Measurements from ENCODE around the gene TBL1XR1. TPM values are rescaled to one million over a fixed set of nuclear protein-coding genes. Genes with fewer than 3 reads are reported as not detected.
A peak's percentile ranks its signal among the peaks of the same experiment; 100 is the strongest.

The TBL1XR1 gene
- total RNA-seq, 1 experiment from 2014 or later, result 127 TPM

DNA sequence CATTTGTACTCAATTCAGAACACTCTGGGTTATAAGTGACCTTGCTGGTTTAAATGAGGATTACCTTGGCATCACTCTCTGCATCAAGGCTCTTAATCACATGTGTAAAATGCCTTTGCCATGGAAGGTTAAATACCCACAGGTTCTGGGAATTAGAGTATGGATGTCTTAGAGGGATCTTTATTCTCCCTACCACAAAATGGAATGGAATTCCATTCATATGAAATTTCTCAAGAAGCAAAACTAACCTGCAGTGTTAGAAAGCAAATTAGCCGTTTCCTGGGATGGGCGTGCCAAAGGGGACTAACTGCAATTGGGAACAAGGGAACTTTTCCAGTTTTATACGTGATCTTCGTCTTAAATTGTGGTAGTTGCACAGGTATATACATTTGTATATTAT, 39.8 kb downstream of the TBL1XR1 start:
- Mint-ChIP-seq H3K27ac (ENCODE audit: unreplicated experiment) (no peak overlapping the region), H3K4me1 (ENCODE audit: low read depth, unreplicated experiment) (peaks cover 12% of the 10 kb centered on the region), H3K36me3 (ENCODE audit: insufficient read depth, unreplicated experiment) (peaks cover 5% of the 10 kb centered on the region), H3K27me3 (ENCODE audit: insufficient read depth, unreplicated experiment) (no peaks in the 10 kb centered on the region), H3K9me3 (ENCODE audit: unreplicated experiment) (no peaks in the 10 kb centered on the region), H3K4me3 (ENCODE audit: unreplicated experiment) (no peak overlapping the region)
- H3K4me1 ChIP-seq, result 0 out of 2 replicates have a peak, but pooled peaks cover 2% of the 10 kb centered on the region
- ChIA-PET CTCF (no interaction called here), POLR2A (no interaction called here)
- no peaks in the 10 kb centered on the region for H3K9me3 ChIP-seq
- BruUV-seq (replicated peaks), result no TSS peak
- H3K4me3 ChIP-seq (ENCODE audit: low read depth, low read length), result no peak overlapping the region
- intact Hi-C loops (cut with micrococcal nuclease; ENCODE audit: unreplicated experiment), result no loop called here
- H3K27me3 ChIP-seq (replicated peaks; ENCODE audit: control insufficient read depth, insufficient read depth, low read length), result no peaks in the 10 kb centered on the region
- DNase-seq, result no peak
- H3K36me3 ChIP-seq (ENCODE audit: control insufficient read depth, insufficient read depth, low read length), result no peaks in the 10 kb centered on the region
- TF ChIP-seq, protein P1, sequence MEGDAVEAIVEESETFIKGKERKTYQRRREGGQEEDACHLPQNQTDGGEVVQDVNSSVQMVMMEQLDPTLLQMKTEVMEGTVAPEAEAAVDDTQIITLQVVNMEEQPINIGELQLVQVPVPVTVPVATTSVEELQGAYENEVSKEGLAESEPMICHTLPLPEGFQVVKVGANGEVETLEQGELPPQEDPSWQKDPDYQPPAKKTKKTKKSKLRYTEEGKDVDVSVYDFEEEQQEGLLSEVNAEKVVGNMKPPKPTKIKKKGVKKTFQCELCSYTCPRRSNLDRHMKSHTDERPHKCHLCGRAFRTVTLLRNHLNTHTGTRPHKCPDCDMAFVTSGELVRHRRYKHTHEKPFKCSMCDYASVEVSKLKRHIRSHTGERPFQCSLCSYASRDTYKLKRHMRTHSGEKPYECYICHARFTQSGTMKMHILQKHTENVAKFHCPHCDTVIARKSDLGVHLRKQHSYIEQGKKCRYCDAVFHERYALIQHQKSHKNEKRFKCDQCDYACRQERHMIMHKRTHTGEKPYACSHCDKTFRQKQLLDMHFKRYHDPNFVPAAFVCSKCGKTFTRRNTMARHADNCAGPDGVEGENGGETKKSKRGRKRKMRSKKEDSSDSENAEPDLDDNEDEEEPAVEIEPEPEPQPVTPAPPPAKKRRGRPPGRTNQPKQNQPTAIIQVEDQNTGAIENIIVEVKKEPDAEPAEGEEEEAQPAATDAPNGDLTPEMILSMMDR (IDR thresholded peaks at IDR 0.05; ENCODE audit: insufficient read depth in 1 of 2, low read depth in 1 of 2, low read length in 1 of 2, severe bottlenecking in 1 of 2, unreplicated experiment in 1 of 2), result no peak

DNA sequence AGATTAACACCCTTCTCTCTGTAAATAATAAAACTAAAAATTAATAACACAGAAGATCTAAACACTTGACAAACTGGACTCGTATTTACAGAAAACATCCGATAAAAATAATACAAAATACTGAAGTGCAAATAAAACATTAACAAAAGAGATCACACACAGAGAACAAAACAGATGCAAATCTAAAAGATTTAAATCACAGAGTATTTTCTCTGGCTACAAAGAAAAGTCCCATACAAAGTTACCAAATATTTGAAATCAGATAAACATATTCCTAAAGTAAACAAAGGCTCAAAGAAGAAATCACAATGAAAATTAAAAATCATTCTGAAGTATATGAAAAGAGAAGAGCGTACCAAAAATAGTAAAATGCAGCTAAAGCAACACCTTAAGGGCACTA, 42.5 kb downstream of the TBL1XR1 start:
- no peak overlapping the region for H3K4me3 ChIP-seq (ENCODE audit: low read depth, low read length)
- TF ChIP-seq, protein P1 (IDR thresholded peaks at IDR 0.05; ENCODE audit: insufficient read depth in 1 of 2, low read depth in 1 of 2, low read length in 1 of 2, severe bottlenecking in 1 of 2, unreplicated experiment in 1 of 2), result no peak
- H3K4me1 Mint-ChIP-seq (ENCODE audit: low read depth, unreplicated experiment), result peaks cover 14% of the 10 kb centered on the region
- H3K27me3 ChIP-seq (replicated peaks; ENCODE audit: control insufficient read depth, insufficient read depth, low read length), result no peaks in the 10 kb centered on the region
- DNase-seq, result no peak
- ChIA-PET POLR2A (no interaction called here), CTCF (no interaction called here)
- no peaks in the 10 kb centered on the region for H3K9me3 ChIP-seq
- peaks cover 5% of the 10 kb centered on the region for H3K36me3 Mint-ChIP-seq (ENCODE audit: insufficient read depth, unreplicated experiment)
- intact Hi-C loops (cut with micrococcal nuclease; ENCODE audit: unreplicated experiment), result no loop called here
- no peaks in the 10 kb centered on the region for H3K9me3 Mint-ChIP-seq (ENCODE audit: unreplicated experiment)
- no TSS peak for BruUV-seq (replicated peaks)
- H3K36me3 ChIP-seq (ENCODE audit: control insufficient read depth, insufficient read depth, low read length), result no peaks in the 10 kb centered on the region
- no peak overlapping the region for H3K4me3 Mint-ChIP-seq (ENCODE audit: unreplicated experiment)
- H3K4me1 ChIP-seq, result peaks cover 14% of the 10 kb centered on the region
- no peak overlapping the region for H3K27ac Mint-ChIP-seq (ENCODE audit: unreplicated experiment)
- H3K27me3 Mint-ChIP-seq (ENCODE audit: insufficient read depth, unreplicated experiment), result no peaks in the 10 kb centered on the region

DNA sequence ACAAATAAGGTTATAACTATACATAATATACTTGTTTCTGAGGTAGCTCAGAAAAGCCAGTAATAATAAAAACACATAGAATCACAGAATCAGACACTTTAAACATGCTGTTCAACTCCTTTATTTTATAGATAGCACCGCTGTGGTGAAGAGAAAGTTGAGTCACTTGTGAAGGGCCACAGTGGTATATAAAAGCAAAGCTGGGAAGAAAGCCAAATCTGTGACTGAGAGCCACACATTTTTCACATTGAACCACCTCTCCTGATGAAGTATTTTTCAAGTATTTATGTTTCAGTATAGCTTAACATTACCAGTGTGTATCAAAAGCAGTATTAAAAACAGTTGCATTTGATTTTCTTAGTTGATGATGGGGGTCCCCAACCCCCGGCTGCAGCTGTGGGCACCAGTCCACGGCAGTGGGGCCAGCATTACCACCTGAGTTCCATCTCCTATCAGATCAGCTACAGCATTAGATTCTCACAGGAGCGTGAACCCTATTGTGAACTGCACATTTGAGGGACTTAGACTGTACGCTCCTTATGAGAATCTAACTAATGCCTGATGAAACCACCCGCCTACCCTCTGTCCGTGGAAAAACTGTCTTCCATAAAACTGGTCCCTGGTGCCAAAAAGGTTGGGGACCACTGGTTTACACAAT, 46.2 kb downstream of the TBL1XR1 start:
- Mint-ChIP-seq H3K9me3 (ENCODE audit: unreplicated experiment) (no peaks in the 10 kb centered on the region), H3K36me3 (ENCODE audit: insufficient read depth, unreplicated experiment) (peaks cover 7% of the 10 kb centered on the region), H3K4me3 (ENCODE audit: unreplicated experiment) (no peak overlapping the region), H3K27me3 (ENCODE audit: insufficient read depth, unreplicated experiment) (no peaks in the 10 kb centered on the region), H3K27ac (ENCODE audit: unreplicated experiment) (peak overlapping the region; percentile 61), H3K4me1 (ENCODE audit: low read depth, unreplicated experiment) (peaks cover 14% of the 10 kb centered on the region)
- ChIA-PET POLR2A (no interaction called here), CTCF (no interaction called here)
- TF ChIP-seq, protein P1 (IDR thresholded peaks at IDR 0.05; ENCODE audit: insufficient read depth in 1 of 2, low read depth in 1 of 2, low read length in 1 of 2, severe bottlenecking in 1 of 2, unreplicated experiment in 1 of 2), result no peak
- DNase-seq, result no peak
- H3K4me3 ChIP-seq (ENCODE audit: low read depth, low read length), result no peak overlapping the region
- intact Hi-C loops (cut with micrococcal nuclease; ENCODE audit: unreplicated experiment), result no loop called here
- no peaks in the 10 kb centered on the region for H3K27me3 ChIP-seq (replicated peaks; ENCODE audit: control insufficient read depth, insufficient read depth, low read length)
- no peaks in the 10 kb centered on the region for H3K36me3 ChIP-seq (ENCODE audit: control insufficient read depth, insufficient read depth, low read length)
- peaks cover 25% of the 10 kb centered on the region for H3K4me1 ChIP-seq
- no peaks in the 10 kb centered on the region for H3K9me3 ChIP-seq
- no TSS peak for BruUV-seq (replicated peaks)
